NOMO-1 (cell line): ENCODE measurements around the gene CLCN6.

ENCODE experiments used
- DNase-seq, 2 experiments: peaks; one replicate each; lab custom pipeline; 2025; ENCODE audit not compliant: unreplicated experiment in 2 of 2; lab: John Stamatoyannopoulos, UW

CLCN6 gene

GRCh38 chr1:11874624-11875023 is 68.6 kb downstream of the CLCN6 start:
- no peak for DNase-seq

- no peak for DNase-seq
Measured at GRCh38 chr1:11875094-11875493, 69.1 kb downstream of the CLCN6 start.

GRCh38 chr1:11877074-11877473 is 71.1 kb downstream of the CLCN6 start:
- DNase-seq, result no peak

GRCh38 chr1:11878081-11878890 is 72.3 kb downstream of the CLCN6 start:
- no peak for DNase-seq

- no peak for DNase-seq
Measured at GRCh38 chr1:11878891-11879190, 72.8 kb downstream of the CLCN6 start.

- no peak for DNase-seq
Measured at GRCh38 chr1:11879311-11880180, 73.6 kb downstream of the CLCN6 start.

GRCh38 chr1:11880181-11880575 is 74.2 kb downstream of the CLCN6 start:
- DNase-seq, result no peak

GRCh38 chr1:11880911-11881748 is 75.1 kb downstream of the CLCN6 start:
- no peak for DNase-seq

GRCh38 chr1:11881749-11882441 is 75.9 kb downstream of the CLCN6 start:
- no peak for DNase-seq

- DNase-seq, result no peak
Measured at GRCh38 chr1:11882814-11883538, 77.0 kb downstream of the CLCN6 start.

- DNase-seq, result no peak
Measured at GRCh38 chr1:11885916-11886315, 79.9 kb downstream of the CLCN6 start.

- DNase-seq, result no peak
Measured at GRCh38 chr1:11886986-11887665, 81.1 kb downstream of the CLCN6 start.

GRCh38 chr1:11887666-11888007 is 81.6 kb downstream of the CLCN6 start:
- no peak for DNase-seq

- DNase-seq, result no peak
Measured at GRCh38 chr1:11888206-11888876, 82.3 kb downstream of the CLCN6 start.

- DNase-seq, result no peak
Measured at GRCh38 chr1:11888877-11889208, 82.9 kb downstream of the CLCN6 start.

- no peak for DNase-seq
Measured at GRCh38 chr1:11891433-11892186, 85.6 kb downstream of the CLCN6 start.
